GM12878 (cell line): ENCODE measurements around the gene PSAPL1. TPM values are rescaled to one million over a fixed set of nuclear protein-coding genes. Genes with fewer than 3 reads are reported as not detected.

Experiments used
- ATAC-seq: fragments of 200-7000 bp; cut with Tn5 transposase; 3 replicates; pipeline ENCODE4 v1.9.1; 2020; ENCODE audit warnings: mild to moderate bottlenecking, moderate library complexity
- BruUV-seq: library from RNA; stranded (reverse); fragments of 400-500 nt; replicated peaks from 2 replicates; lab custom pipeline; 2021; lab: Mats Ljungman, UMichigan
- CTCF ChIA-PET: fragments of 300-600 bp; sonication (Branson Sonifier 250); formaldehyde crosslinking; extraction: SDS; loops from one replicate; lab custom pipeline; 2021; ENCODE audit warnings: inconsistent platforms; lab: Yijun Ruan, JAX
- POLR2A ChIA-PET: fragments of 350-600 bp; formaldehyde crosslinking; extraction: SDS; loops from one replicate; lab custom pipeline; 2021; ENCODE audit warnings: inconsistent platforms; lab: Charles Lee
- RAD21 ChIA-PET: fragments of 300-600 bp; sonication (Branson Sonifier 250); formaldehyde crosslinking; loops from one replicate; lab custom pipeline; 2023; ENCODE audit warnings: antibody characterized with exemption; ENCODE audit not compliant: unreplicated experiment; lab: Charles Lee
- SMC1A ChIA-PET: fragments of 300-600 bp; sonication (Branson Sonifier 250); formaldehyde crosslinking; loops from one replicate; lab custom pipeline; 2023; ENCODE audit not compliant: unreplicated experiment, uncharacterized antibody; lab: Charles Lee
- DNase-seq: peaks from one replicate; pipeline ENCODE4 v3.0.0-alpha.2; 2011; ENCODE audit warnings: low read depth, low spot score
- FAIRE-seq: peaks from 3 replicates; lab custom pipeline; 2011; peaks lifted over from hg19 to GRCh38; lab: Jason Lieb, UNC
- H2AFZ ChIP-seq: 2 replicates; pipeline ENCODE4 v1.6.0; 2011; ENCODE audit warnings: low read depth, low read length, control low read depth; ENCODE audit not compliant: control insufficient read depth
- H3K27ac ChIP-seq: 2 replicates; pipeline ENCODE4 v1.5.1; 2011; ENCODE audit warnings: control low read depth; ENCODE audit not compliant: control insufficient read depth, insufficient read depth
- H3K27me3 ChIP-seq, 2 experiments: replicated peaks in 1 of 2; 2 replicates each; pipeline versions ENCODE4 v1.6.0 to v1.6.1; 2011; ENCODE audit warnings: low read length in 1 of 2; ENCODE audit not compliant: control insufficient read depth in 2 of 2, insufficient read depth in 2 of 2
- H3K36me3 ChIP-seq, 2 experiments: 2 replicates each; pipeline ENCODE4 v1.5.1; 2011; ENCODE audit warnings: low read length in 1 of 2; ENCODE audit not compliant: control insufficient read depth in 2 of 2, insufficient read depth in 2 of 2
- H3K4me1 ChIP-seq: 2 replicates; pipeline ENCODE4 v1.6.1; 2011; ENCODE audit warnings: mild to moderate bottlenecking, low read length, moderate library complexity, mixed read lengths; ENCODE audit not compliant: control insufficient read depth, insufficient read depth
- H3K4me2 ChIP-seq: 2 replicates; pipeline ENCODE4 v1.6.0; 2011; ENCODE audit warnings: control low read depth; ENCODE audit not compliant: control insufficient read depth, insufficient read depth
- H3K4me3 ChIP-seq: fragments of 200-600 bp; sonication (generic); 2 replicates; pipeline ENCODE4 v1.5.1; 2016
- H3K79me2 ChIP-seq: 2 replicates; pipeline ENCODE4 v1.6.0; 2011; ENCODE audit warnings: low read length; ENCODE audit not compliant: control insufficient read depth, insufficient read depth
- H3K9ac ChIP-seq: 2 replicates; pipeline ENCODE4 v1.8.0; 2011; ENCODE audit warnings: low read length, control low read depth, mixed read lengths; ENCODE audit not compliant: control insufficient read depth, insufficient read depth
- H3K9me3 ChIP-seq: replicated peaks from 3 replicates; pipeline ENCODE4 v1.5.1; 2011; ENCODE audit warnings: mild to moderate bottlenecking, low read length; ENCODE audit not compliant: control insufficient read depth, insufficient read depth
- H4K20me1 ChIP-seq: 2 replicates; pipeline ENCODE4 v1.6.0; 2011; ENCODE audit not compliant: control insufficient read depth, insufficient read depth
- CBX3 ChIP-seq: fragments of 200-600 bp; sonication (generic); IDR thresholded peaks from 2 replicates; pipeline ENCODE4 v1.6.1; 2016; ENCODE audit warnings: low read depth, borderline replicate concordance
- CTCF ChIP-seq, 3 experiments: IDR thresholded peaks in 2 of 3; conservative IDR thresholded peaks in 1 of 3; 2 replicates each; pipeline ENCODE4 v1.5.1; 2011; ENCODE audit warnings: low read depth in 3 of 3, low read length in 3 of 3, mild to moderate bottlenecking in 3 of 3, control low read depth in 2 of 3, moderate library complexity in 2 of 3, inconsistent platforms in 1 of 3, mixed read lengths in 1 of 3; ENCODE audit not compliant: control insufficient read depth in 2 of 3, insufficient read depth in 1 of 3; ENCODE audit errors: extremely low read depth in 1 of 3
- EED ChIP-seq: sonication (generic); IDR thresholded peaks from 2 replicates; pipeline ENCODE4 v1.6.1; 2016; ENCODE audit warnings: antibody characterized with exemption, low read depth
- ELK1 ChIP-seq: IDR thresholded peaks from 2 replicates; pipeline ENCODE4 v1.6.1; 2012; ENCODE audit warnings: low read depth, low read length, improper control_type of control experiment
- HDAC6 ChIP-seq: fragments of 200-600 bp; sonication (generic); IDR thresholded peaks from one replicate; pipeline ENCODE4 v1.8.0; 2017; ENCODE audit warnings: antibody characterized with exemption; ENCODE audit not compliant: unreplicated experiment
- IKZF1 ChIP-seq: fragments of 450-650 bp; conservative IDR thresholded peaks from 2 replicates; pipeline ENCODE4 v1.6.1; 2017; ENCODE audit warnings: antibody characterized with exemption, mild to moderate bottlenecking
- KAT2A ChIP-seq: conservative IDR thresholded peaks from 2 replicates; pipeline ENCODE4 v1.6.1; 2011; ENCODE audit warnings: low read depth, low read length; ENCODE audit not compliant: control insufficient read depth
- LARP7 ChIP-seq: fragments of 450-650 bp; IDR thresholded peaks from 2 replicates; pipeline ENCODE4 v1.6.1; 2017; ENCODE audit warnings: mild to moderate bottlenecking
- MTA3 ChIP-seq: IDR thresholded peaks from 2 replicates; pipeline ENCODE4 v1.6.1; 2012; ENCODE audit warnings: low read length, inconsistent platforms, borderline replicate concordance
- NFYB ChIP-seq: IDR thresholded peaks from 2 replicates; pipeline ENCODE4 v1.6.1; 2011; ENCODE audit warnings: low read depth, mild to moderate bottlenecking, low read length, improper control_type of control experiment, moderate library complexity; ENCODE audit not compliant: insufficient read depth
- NR2C2 ChIP-seq: IDR thresholded peaks from 2 replicates; pipeline ENCODE4 v1.6.1; 2011; ENCODE audit warnings: borderline replicate concordance, low read depth; ENCODE audit not compliant: control insufficient read depth, insufficient read length
- PAX8 ChIP-seq: fragments of 450-650 bp; IDR thresholded peaks from 2 replicates; pipeline ENCODE4 v1.6.1; 2017; ENCODE audit warnings: mild to moderate bottlenecking, moderate library complexity
- RB1 ChIP-seq: fragments of 450-650 bp; formaldehyde crosslinking; IDR thresholded peaks from 2 replicates; pipeline ENCODE4 v1.6.1; 2017; ENCODE audit warnings: mild to moderate bottlenecking, borderline replicate concordance
- TCF7 ChIP-seq: IDR thresholded peaks from 2 replicates; pipeline ENCODE4 v1.6.1; 2014; ENCODE audit warnings: antibody characterized with exemption, borderline replicate concordance
- WGBS: methylation state at CpG from one replicate; pipeline ENCODE4 v1.1.6; 2016; ENCODE audit warnings: low lambda C conversion rate; ENCODE audit not compliant: insufficient replicate concordance, insufficient coverage; ENCODE audit errors: missing lambda C conversion rate; 5-methylcytosine and 5-hydroxymethylcytosine counted together
- in situ Hi-C: fragments of 300-500 bp; cut with MboI; formaldehyde crosslinking; loops from 9 replicates; pipeline ENCODE4 v1.14.3; 2018; ENCODE audit warnings: mixed read lengths
- intact Hi-C: fragments of 100-400 bp; cut with micrococcal nuclease; formaldehyde crosslinking; loops from one replicate; pipeline ENCODE4 v1.14.2; 2022; ENCODE audit not compliant: unreplicated experiment
- polyA plus RNA-seq, 11 experiments: library from polyadenylated mRNA; depleted of rRNA in 4 of 11; unstranded in 6 of 11; stranded (reverse) in 5 of 11; fragments of >200 nt; fragmentation: Nextera tagmentation in 4 of 11; fragmentation: Illumina TruSeq in 1 of 11; extraction: Ambion mirVana in 4 of 11; extraction: Trizol in 1 of 11; gene quantifications; 1 replicate in 1 of 11; 2 replicates in 10 of 11; pipeline versions ENCODE4 v1.2.1 to v1.2.3, GENCODE V29; 2011 to 2016; ENCODE audit warnings: inconsistent platforms in 2 of 11, missing spikeins in 2 of 11, low read depth in 1 of 11
- total RNA-seq, 4 experiments: library from RNA; depleted of rRNA in 3 of 4; stranded (reverse); fragments of >200 nt in 3 of 4; fragmentation: Illumina TruSeq in 1 of 4; extraction: Trizol in 1 of 4; gene quantifications; 2 replicates each; pipeline versions ENCODE4 v1.2.1 to v1.2.3, GENCODE V29; 2013 to 2021

PSAPL1 gene
- total and polyA plus RNA-seq, 10 of the 15 experiments (the other 5 are each of a cell fraction or from before 2014, with no cell fraction given): not detected

GRCh38 chr4:7423391-7423790, 11.3 kb downstream of the PSAPL1 start (continued):
- TF ChIP-seq IKZF1: no peak
- no peak for TF ChIP-seq NR2C2

GRCh38 chr4:7422898-7423180, 11.9 kb downstream of the PSAPL1 start:
- Histone ChIP-seq H3K9me3 (no peaks in the 10 kb centered on the region), H3K4me3 (no peak overlapping the region), H4K20me1 (no peaks in the 10 kb centered on the region), H2AFZ (no peak overlapping the region), H3K4me1 (no peaks in the 10 kb centered on the region), H3K27ac (no peak overlapping the region), H3K27me3 (no peaks in the 10 kb centered on the region), H3K79me2 (no peaks in the 10 kb centered on the region), H3K4me2 (no peak overlapping the region)
- SMC1A ChIA-PET: no interaction called here
- ATAC-seq (no peak), FAIRE-seq (no peak), DNase-seq (no peak)
- 47% methylated on average over 8 of the region's 9 CpGs for WGBS
- RAD21 ChIA-PET: no interaction called here
- in situ Hi-C loops: no loop called here
- CTCF ChIA-PET: no interaction called here
- intact Hi-C loops: no loop called here
- POLR2A ChIA-PET: no interaction called here
- no peak for TF ChIP-seq HDAC6
- TF ChIP-seq, all 136 proteins: peak for 0
- Histone ChIP-seq H3K36me3 (no peaks in the 10 kb centered on the region), H3K9ac (no peak overlapping the region)
- no TSS peak for BruUV-seq

- BruUV-seq: no TSS peak
- ChIA-PET SMC1A (no interaction called here), RAD21 (no interaction called here), CTCF (no interaction called here), POLR2A (no interaction called here)
- in situ Hi-C loops: no loop called here
- 24% methylated on average over 19 of the region's 19 CpGs for WGBS
- intact Hi-C loops: no loop called here
- H3K4me3 ChIP-seq: no peak overlapping the region
- H3K4me2 ChIP-seq: no peak overlapping the region
- no peak for ATAC-seq
- no peak overlapping the region for H3K9ac ChIP-seq
- FAIRE-seq: no peak
- no peaks in the 10 kb centered on the region for H3K9me3 ChIP-seq
- no peak overlapping the region for H3K27ac ChIP-seq
- H3K36me3 ChIP-seq: no peaks in the 10 kb centered on the region
- H4K20me1 ChIP-seq: no peaks in the 10 kb centered on the region
- DNase-seq: no peak
- H3K27me3 ChIP-seq: no peaks in the 10 kb centered on the region
- no peaks in the 10 kb centered on the region for H3K4me1 ChIP-seq
- H3K79me2 ChIP-seq: no peaks in the 10 kb centered on the region
- H2AFZ ChIP-seq: no peak overlapping the region
- TF ChIP-seq CBX3 (no peak), NFYB (no peak), RB1 (no peak), KAT2A (no peak), ELK1 (no peak), MTA3 (no peak), LARP7 (no peak), TCF7 (no peak), PAX8 (no peak), CTCF (IDR thresholded peaks at IDR 0.05 in 2 of 3, conservative IDR thresholded peaks at IDR 0.05 in 1 of 3; ENCODE audit: control insufficient read depth in 2 of 3, extremely low read depth in 1 of 3, insufficient read depth in 1 of 3, low read depth in 3 of 3, low read length in 3 of 3) (no peak), EED (no peak)
Observed at GRCh38 chr4:7422151-7422897, 12.4 kb downstream of the PSAPL1 start.
